HG02610 (cell line): ENCODE measurements around the gene AKAP6.

ENCODE experiments used
- ATAC-seq: cut with Tn5 transposase; IDR thresholded peaks from one replicate; pipeline ENCODE4 v1.9.1; 2021; ENCODE audit warnings: mild to moderate bottlenecking, moderate library complexity; ENCODE audit not compliant: unreplicated experiment

AKAP6 gene

GRCh38 chr14:32329146-32329545 lies at the start of gene AKAP6:
AKAP6 (plus strand) TSS chr14:32329298; CDS start chr14:32433494, 104,196 bp downstream.
- no peak for ATAC-seq

GRCh38 chr14:32286602-32287001 lies 42.5 kb upstream of the AKAP6 start:
- no peak for ATAC-seq

- no peak for ATAC-seq
Measured at GRCh38 chr14:32296366-32296765, 32.7 kb upstream of the AKAP6 start.

GRCh38 chr14:32298346-32298745 lies 30.8 kb upstream of the AKAP6 start:
- ATAC-seq = no peak

GRCh38 chr14:32300136-32300535 lies 29.0 kb upstream of the AKAP6 start:
- no peak for ATAC-seq

GRCh38 chr14:32303865-32304264 lies 25.2 kb upstream of the AKAP6 start:
- no peak for ATAC-seq

- ATAC-seq = no peak
Measured at GRCh38 chr14:32304296-32304695, 24.8 kb upstream of the AKAP6 start.

- ATAC-seq = no peak
Measured at GRCh38 chr14:32306549-32306948, 22.5 kb upstream of the AKAP6 start.

GRCh38 chr14:32307881-32308582 lies 21.1 kb upstream of the AKAP6 start:
- ATAC-seq = no peak

- no peak for ATAC-seq
Measured at GRCh38 chr14:32310876-32311275, 18.2 kb upstream of the AKAP6 start.

GRCh38 chr14:32311294-32312009 lies 17.6 kb upstream of the AKAP6 start:
- no peak for ATAC-seq

- ATAC-seq = no peak
Measured at GRCh38 chr14:32312010-32312331, 17.1 kb upstream of the AKAP6 start.

GRCh38 chr14:32313844-32314376 lies 15.2 kb upstream of the AKAP6 start:
- no peak for ATAC-seq

GRCh38 chr14:32318087-32318795 lies 10.9 kb upstream of the AKAP6 start:
- ATAC-seq = no peak

GRCh38 chr14:32319368-32320049 lies 9.6 kb upstream of the AKAP6 start:
- ATAC-seq = no peak

- ATAC-seq = no peak
Measured at GRCh38 chr14:32324601-32325000, 4.5 kb upstream of the AKAP6 start.

- no peak for ATAC-seq
Measured at GRCh38 chr14:32327255-32327961, 1.7 kb upstream of the AKAP6 start.

- ATAC-seq = no peak
Measured at GRCh38 chr14:32329690-32330285, 690 bp downstream of the AKAP6 start.

- no peak for ATAC-seq
Measured at GRCh38 chr14:32330351-32331111, 1.4 kb downstream of the AKAP6 start.
